ENCODE data around the gene COL5A1.
"Not testable (repeated sequence)": the region's sequence is repeated elsewhere in the genome, so short reads cannot be mapped to it uniquely, and the experiment has no call there.

The COL5A1 gene

GRCh38 chr9:134637696-134638501 is 3.7 kb upstream of the COL5A1 start:
- no peak for DNase-seq (ENCODE audit: insufficient read length, low spot score)

DNA sequence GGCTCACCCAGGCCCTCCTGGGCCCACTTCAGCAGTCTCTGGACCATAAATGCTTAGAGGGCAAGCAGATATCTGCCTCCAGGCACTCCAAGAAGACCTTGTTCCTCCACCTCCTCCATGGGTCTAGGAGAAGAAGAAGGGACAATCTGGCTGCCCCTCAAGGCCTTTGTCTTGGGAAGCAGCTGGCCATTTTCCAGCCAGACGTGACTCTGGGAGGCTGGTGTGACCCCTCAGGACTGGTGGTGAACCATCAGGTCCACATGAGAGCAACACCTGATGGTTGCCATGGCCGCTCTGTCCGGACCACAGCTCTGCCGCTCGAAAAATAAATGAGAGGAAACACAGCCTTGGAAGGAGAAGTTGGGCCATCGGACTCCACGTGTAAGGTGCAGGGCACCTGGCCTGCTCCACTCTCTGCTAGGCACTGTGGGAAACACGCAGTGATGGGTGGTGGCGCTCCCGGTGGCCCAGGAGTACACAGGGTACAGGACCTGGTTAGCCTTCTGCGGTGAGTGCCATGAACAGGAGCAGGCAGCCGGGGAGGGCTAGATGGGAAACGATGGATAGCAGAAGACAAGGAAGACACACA is 3.0 kb upstream of the COL5A1 start:
- no peak for DNase-seq (ENCODE audit: insufficient read length, low spot score)
- FAIRE-seq: no peak

More at GRCh38 chr9:134637696-134638501, 3.7 kb upstream of the COL5A1 start:
- no peak for FAIRE-seq

DNA sequence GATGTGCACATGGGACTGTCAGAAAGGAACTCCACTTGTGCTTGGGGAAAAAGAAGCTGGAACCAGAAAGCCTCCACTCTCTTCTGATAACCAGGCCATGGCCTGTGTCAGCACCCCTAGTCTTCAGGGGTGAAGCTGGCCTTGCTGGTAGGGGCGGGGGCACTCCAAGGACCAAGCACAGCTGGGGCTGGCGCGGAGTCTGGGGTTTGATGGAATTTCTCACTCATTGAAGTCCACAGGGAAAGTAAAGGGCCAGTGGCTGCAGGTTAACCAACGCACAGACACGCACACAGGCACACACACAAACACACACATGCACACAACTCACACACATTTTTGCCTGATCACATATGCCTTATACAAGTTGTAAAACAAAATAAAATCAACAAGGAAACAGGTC is 1.6 kb upstream of the COL5A1 start:
- DNase-seq (ENCODE audit: insufficient read length, low spot score) (no peak), FAIRE-seq (no peak)

DNA sequence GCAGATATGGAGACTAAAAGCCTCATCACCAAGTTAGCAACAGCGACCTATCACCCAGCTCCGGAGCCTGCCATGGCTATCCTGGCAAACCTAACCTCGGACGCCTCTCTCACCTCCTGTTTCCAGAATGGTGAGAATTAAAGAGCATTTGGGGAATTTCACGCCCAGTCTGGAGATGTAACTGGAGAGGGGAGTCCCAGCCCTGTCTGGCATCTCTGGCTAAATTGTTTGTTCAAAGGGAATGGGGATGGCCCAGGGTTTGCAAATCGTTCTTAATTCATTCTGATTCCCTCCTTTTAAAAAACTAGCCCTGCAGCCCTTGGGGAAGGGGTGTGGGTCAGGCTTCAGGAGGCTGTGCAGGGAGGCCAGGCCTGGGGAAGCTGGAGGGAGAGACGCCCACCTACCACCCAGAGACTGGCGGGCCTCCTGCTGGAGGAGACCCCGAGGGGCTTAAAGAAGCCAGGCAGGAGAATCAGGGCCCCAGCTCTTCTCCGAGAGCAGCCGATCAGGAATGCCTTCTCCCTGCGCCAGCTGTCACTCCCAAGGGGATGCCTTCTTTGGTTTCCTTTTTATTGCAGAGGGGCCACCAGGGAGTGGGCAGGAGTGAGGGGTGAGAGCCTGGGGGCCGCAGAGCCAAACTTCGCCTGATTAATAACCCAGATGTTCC is 964 bp upstream of the COL5A1 start:
- DNase-seq (ENCODE audit: insufficient read length, low spot score) (no peak), FAIRE-seq (no peak)

DNA sequence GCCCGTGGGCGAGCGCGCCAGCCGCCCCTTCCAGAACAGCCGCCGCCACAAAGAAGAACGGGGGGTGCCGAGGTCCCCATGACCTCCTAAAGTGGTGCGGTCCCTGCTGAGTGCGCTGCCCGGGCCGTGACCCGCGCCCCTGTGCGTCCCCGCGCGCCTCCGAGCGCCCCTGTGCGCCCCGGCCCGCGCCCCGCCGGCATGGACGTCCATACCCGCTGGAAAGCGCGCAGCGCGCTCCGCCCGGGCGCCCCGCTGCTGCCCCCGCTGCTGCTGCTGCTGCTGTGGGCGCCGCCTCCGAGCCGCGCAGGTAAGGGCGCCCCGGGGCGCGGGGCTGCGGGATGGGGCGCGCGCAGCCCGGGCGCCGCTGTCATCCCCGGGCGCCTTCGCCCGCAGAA is 384 bp downstream of the COL5A1 start:
- FAIRE-seq: no peak
- DNase-seq (ENCODE audit: insufficient read length, low spot score): no peak

GRCh38 chr9:134642385-134643181 is 980 bp downstream of the COL5A1 start:
- DNase-seq (ENCODE audit: insufficient read length, low spot score) (no peak), FAIRE-seq (no peak)

DNA sequence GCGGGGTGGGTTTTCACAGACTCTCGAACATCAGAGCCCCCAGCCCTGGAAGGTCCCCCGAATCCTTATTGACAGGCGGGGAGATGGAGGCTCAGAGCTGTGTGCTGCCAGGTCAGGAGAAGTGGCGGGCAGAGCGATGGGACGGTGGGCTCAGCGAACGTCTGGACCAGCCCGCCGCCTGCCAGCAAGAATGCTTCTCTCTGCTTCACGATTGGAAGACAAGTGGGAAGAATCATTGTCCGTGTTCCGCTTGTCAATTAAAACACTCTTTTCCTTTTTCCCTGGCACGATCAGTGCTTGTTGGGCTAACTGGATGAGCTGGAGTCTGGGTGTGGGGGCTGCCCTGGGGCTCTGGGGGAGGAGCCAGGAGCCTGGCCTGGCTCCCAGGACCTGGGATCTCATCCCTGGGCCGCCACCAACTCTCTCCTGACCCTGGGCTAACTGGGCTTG is 1.6 kb downstream of the COL5A1 start:
- DNase-seq (ENCODE audit: insufficient read length, low spot score): no peak
- no peak for FAIRE-seq

- not testable (repeated sequence) for FAIRE-seq; DNase-seq (ENCODE audit: insufficient read length, low spot score)
These were observed 2.8 kb downstream of the COL5A1 start for GRCh38 chr9:134644401-134644724.

DNA sequence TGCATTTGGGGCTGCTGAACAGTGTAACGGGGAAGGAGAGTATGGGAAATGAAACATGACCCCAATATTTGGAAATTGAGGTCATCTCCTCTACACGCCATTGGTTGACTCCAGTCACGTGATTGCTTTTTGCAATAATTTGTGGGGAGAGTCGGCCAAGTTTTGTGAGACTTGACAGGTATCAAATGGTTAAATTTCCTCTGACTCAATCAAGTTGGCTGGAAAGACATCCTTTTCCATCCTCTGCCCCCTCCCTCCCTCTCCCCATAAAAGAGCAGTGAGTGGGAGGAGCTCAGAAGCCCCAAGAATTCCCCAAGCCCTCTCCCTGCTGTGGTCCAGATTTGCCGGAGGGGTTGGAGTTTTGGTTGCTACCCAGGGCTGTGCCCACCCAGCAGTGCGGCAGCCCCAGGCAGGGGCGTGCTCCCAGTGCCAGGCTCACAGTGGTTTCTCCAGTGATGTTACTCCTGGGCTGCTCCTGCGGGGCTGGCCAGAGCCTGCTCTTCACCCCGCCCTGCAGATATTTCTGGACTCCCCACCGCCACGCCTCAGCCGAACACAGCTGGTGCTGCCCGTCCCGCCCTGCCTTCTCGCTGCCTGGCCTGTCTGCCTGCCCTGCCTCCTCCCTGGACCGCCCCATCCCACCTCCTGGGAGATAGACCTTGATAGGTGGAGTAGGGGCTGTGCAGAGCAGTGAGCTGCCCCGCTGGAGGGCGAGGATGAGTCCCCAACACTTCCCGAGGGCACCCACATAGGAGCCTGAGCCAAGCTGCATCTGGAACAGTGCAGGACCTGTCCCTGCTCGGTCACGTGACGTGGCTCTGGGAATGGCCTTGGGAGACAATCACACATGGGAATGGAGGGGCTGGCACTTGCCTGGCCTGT is 3.4 kb downstream of the COL5A1 start:
- FAIRE-seq (no peak), DNase-seq (ENCODE audit: insufficient read length, low spot score) (no peak)

GRCh38 chr9:134645607-134646365 is 4.2 kb downstream of the COL5A1 start:
- no peak for DNase-seq (ENCODE audit: insufficient read length, low spot score)
- no peak for FAIRE-seq

DNA sequence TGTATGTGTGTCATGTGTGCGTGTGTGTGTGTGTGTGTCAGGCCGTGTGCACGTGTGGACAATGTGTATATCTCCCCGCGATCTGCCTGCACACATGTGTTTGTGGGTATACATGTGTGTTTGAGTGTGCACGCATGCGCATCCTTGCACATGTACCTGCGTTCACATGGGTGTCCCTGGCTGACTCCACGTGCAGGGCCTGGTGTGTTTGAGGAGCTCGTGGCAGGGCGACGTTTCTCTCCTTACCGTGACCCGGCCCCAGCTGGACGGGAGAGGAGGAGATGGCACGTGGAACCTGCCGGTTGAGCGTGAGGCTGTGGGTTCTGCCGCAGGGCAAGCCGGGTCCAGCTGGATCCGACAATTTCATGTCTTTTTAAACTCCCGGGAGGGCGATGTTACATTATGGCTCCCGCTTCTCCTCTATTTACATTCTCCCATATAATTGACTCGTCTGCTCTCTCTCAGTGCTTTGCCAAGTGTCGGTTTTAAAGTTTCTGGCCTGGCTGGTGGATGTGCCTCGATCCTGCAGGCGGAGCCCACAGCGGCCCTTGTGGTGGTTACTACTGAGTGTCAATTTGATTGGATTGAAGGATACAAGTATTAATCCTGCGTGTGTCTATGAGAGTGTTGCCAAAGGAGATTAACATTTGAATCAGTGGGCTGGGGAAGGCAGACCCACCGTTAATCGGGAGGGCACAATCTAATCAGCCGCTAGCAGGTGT is 5.9 kb downstream of the COL5A1 start:
- FAIRE-seq (no peak), DNase-seq (ENCODE audit: insufficient read length, low spot score) (no peak)

GRCh38 chr9:134648701-134649530 is 7.3 kb downstream of the COL5A1 start:
- FAIRE-seq: no peak
- no peak for DNase-seq (ENCODE audit: insufficient read length, low spot score)

DNA sequence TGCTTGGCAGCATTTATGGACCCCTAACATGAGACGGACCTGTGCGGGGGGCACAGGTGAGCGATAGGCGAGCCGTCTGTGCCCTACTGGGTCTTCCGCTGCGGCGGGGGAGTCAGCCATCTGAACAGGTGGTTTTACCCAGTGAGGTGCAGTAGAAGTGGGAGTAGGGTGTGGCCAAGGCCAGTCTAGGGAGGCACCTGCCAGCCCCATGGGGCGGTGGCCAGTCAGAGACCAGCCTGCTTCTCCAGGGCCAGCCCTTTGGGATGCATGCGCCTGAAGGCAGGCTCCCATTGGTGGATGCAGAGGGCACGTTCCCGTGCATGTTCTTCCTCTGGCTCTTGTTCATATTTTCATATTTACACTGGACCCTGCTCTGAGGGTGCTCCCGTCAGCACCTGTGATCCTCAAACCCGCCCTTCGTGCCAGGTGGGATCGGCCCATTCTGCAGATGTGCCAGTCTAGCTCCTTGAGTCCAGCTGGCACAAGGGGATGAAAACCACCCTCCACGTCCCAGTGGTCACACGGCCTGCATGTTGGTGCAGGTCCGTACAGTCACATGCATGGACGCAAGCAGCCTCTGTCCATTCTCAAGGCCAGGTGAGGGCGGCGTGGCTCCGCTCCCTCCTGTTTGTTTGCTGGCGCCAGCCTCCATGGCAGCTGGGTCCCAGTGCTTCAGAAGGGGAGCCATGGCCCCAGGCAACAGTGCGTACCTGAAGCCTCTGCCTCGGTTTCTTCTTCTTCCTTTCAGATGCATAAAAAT is 9.0 kb downstream of the COL5A1 start:
- FAIRE-seq: no peak

GRCh38 chr9:134651226-134651905 is 9.8 kb downstream of the COL5A1 start:
- DNase-seq (ENCODE audit: insufficient read length, low spot score) (no peak), FAIRE-seq (no peak)

More for the DNA sequence above, 9.0 kb downstream of the COL5A1 start:
- no peak for DNase-seq (ENCODE audit: insufficient read length, low spot score)

- DNase-seq (ENCODE audit: insufficient read length, low spot score) (no peak), FAIRE-seq (no peak)
These were observed 11.0 kb downstream of the COL5A1 start for GRCh38 chr9:134652291-134653225.

Data from GM19239 (cell line).